Measurements from ENCODE around the gene ZC3H12C.

Gene ZC3H12C

DNA sequence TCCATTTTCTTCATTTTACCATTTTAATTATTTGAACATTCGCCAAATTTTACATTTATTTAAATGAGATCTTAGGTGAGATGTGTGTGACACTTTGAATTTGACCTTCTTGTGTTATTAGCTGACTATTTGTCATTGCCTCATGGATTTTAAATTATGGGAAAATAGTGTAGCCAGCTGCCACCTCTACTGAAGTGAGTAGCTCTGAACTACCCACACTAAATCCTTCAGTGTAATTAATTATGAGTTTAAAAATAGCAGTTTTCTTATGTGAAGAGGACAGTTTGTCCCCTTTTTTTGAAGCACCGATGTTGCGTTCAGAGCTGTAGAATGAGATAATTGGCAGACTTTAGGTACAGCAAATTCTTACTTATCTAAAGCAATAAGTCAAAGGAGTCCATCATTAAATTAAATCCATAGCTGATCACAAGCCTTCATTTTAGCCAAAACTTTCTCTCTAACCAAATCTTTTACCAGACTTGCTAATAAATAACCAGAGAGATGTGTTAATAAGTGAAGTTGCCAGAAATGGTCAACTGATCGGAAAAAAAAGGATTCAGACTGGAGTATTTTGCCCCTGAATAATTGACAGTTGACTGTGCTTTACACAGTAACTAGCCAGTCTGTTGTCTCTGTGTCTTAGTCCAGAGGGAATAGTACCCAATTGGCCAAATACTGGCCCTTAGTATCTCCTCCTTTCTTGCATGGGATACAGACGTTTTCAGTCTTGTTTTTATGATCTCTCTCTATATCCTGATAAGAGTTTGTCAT lies 75.0 kb downstream of the ZC3H12C start:
- H3K36me3 ChIP-seq (ENCODE audit: control insufficient read depth, insufficient read depth, low read length) = peaks cover 2% of the 10 kb centered on the region
- WGBS (ENCODE audit: extremely low coverage, insufficient coverage, low lambda C conversion rate) = no CpG with 5 or more reads among the region's 5 CpGs

DNA sequence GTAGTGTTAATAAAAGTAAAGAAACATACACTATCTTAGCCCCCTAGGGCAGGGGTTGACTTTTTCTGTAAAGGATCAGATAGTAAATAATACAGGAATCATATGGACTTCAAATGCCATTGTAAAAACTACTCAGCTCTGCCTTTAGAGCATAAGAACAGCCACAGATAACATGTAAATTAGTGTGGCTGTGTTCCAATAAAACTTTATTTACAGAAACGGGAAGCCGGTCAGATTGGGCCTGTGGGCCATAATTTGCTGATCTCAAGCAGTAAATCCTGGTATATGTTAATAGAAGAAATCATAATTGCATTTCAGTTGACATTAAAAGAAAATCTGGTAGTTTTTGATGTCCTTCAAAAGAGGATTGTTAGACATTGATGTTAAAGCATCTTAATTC lies 76.5 kb downstream of the ZC3H12C start:
- no CpG with 5 or more reads among the region's 2 CpGs for WGBS (ENCODE audit: extremely low coverage, insufficient coverage, low lambda C conversion rate)
- no peaks in the 10 kb centered on the region for H3K36me3 ChIP-seq (ENCODE audit: control insufficient read depth, insufficient read depth, low read length)

More for the DNA sequence above, 75.0 kb downstream of the ZC3H12C start:
- H3K4me2 ChIP-seq (ENCODE audit: low read length) = no peak overlapping the region
- no peak overlapping the region for H3K4me3 ChIP-seq (ENCODE audit: low read length)
- no peaks in the 10 kb centered on the region for H3K4me1 ChIP-seq (ENCODE audit: control insufficient read depth, low read depth, low read length)
- H3K79me1 ChIP-seq (ENCODE audit: low read length) = no peaks in the 10 kb centered on the region
- no peak overlapping the region for H2BK15ac ChIP-seq (replicated peaks; ENCODE audit: low read depth)
- no peak overlapping the region for H3K27ac ChIP-seq (ENCODE audit: low read depth, low read length)
- H3K56ac ChIP-seq (ENCODE audit: low read length) = no peak overlapping the region
- H3K9ac ChIP-seq (ENCODE audit: low read length) = no peak overlapping the region
- H4K5ac ChIP-seq (ENCODE audit: low read length) = no peak overlapping the region
- no peak overlapping the region for H2BK120ac ChIP-seq (ENCODE audit: low read depth, low read length)
- no peaks in the 10 kb centered on the region for H3K79me2 ChIP-seq (ENCODE audit: control insufficient read depth, insufficient read depth, low read length)
- no peak overlapping the region for H4K8ac ChIP-seq (ENCODE audit: low read depth, low read length)
- no peak overlapping the region for H3K4ac ChIP-seq (ENCODE audit: low read depth, low read length)
- no peak overlapping the region for H3K23ac ChIP-seq (ENCODE audit: low read length)
- no peak overlapping the region for H2AK5ac ChIP-seq (ENCODE audit: low read length)
- DNase-seq = no peak
- H3K27me3 ChIP-seq (ENCODE audit: insufficient read depth, low read length, poor library complexity) = no peaks in the 10 kb centered on the region
- no peak overlapping the region for H3K18ac ChIP-seq (ENCODE audit: low read length)
- H2BK5ac ChIP-seq (ENCODE audit: low read length) = no peak overlapping the region

DNA sequence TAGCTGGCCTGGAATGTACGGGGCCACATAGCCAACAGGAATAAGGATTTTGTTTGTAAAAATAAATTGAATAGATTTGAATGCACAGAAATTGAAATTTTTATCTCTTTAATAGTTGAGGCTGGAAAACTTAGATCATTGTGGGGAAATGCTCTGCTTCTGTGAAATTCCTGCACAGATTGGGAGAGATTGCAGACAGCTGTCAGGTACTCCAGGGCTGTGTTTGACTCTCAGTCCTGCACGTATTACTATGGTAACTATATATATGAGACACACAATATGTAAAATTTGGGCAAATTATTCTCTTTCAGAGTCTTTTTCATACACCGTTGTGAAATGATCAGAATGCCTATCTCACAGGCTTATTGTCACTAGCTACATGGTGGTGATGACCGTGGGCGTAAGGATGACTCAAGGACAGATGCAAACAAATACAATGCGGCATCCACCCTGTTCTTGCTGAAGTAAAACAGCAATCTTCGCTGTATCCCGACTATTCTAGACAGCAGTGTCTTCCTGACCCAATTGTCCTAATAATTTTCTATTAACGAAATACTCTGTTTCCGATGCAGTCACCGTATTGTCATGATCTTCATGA lies 79.4 kb downstream of the ZC3H12C start:
- Histone ChIP-seq H3K56ac (ENCODE audit: low read length) (no peak overlapping the region), H3K79me1 (ENCODE audit: low read length) (no peaks in the 10 kb centered on the region), H3K79me2 (ENCODE audit: control insufficient read depth, insufficient read depth, low read length) (no peaks in the 10 kb centered on the region), H3K4me2 (ENCODE audit: low read length) (no peak overlapping the region), H3K27me3 (ENCODE audit: insufficient read depth, low read length, poor library complexity) (no peaks in the 10 kb centered on the region), H4K8ac (ENCODE audit: low read depth, low read length) (no peak overlapping the region), H2BK5ac (ENCODE audit: low read length) (no peak overlapping the region), H2AK5ac (ENCODE audit: low read length) (no peak overlapping the region), H2BK120ac (ENCODE audit: low read depth, low read length) (no peak overlapping the region), H3K4me3 (ENCODE audit: low read length) (no peak overlapping the region), H3K18ac (ENCODE audit: low read length) (no peak overlapping the region), H3K4ac (ENCODE audit: low read depth, low read length) (no peak overlapping the region), H3K36me3 (ENCODE audit: control insufficient read depth, insufficient read depth, low read length) (no peaks in the 10 kb centered on the region), H3K4me1 (ENCODE audit: control insufficient read depth, low read depth, low read length) (no peaks in the 10 kb centered on the region), H4K5ac (ENCODE audit: low read length) (no peak overlapping the region), H2BK15ac (replicated peaks; ENCODE audit: low read depth) (no peak overlapping the region), H3K27ac (ENCODE audit: low read depth, low read length) (no peak overlapping the region), H3K23ac (ENCODE audit: low read length) (no peak overlapping the region), H3K9ac (ENCODE audit: low read length) (no peak overlapping the region)
- no peak for DNase-seq
- whole genome bisulfite sequencing (ENCODE audit: extremely low coverage, insufficient coverage, low lambda C conversion rate) = no CpG with 5 or more reads among the region's 11 CpGs

More for the DNA sequence above, 76.5 kb downstream of the ZC3H12C start:
- Histone ChIP-seq H4K5ac (ENCODE audit: low read length) (no peak overlapping the region), H3K9ac (ENCODE audit: low read length) (no peak overlapping the region), H3K27ac (ENCODE audit: low read depth, low read length) (no peak overlapping the region), H3K23ac (ENCODE audit: low read length) (no peak overlapping the region), H3K4me1 (ENCODE audit: control insufficient read depth, low read depth, low read length) (no peaks in the 10 kb centered on the region), H3K27me3 (ENCODE audit: insufficient read depth, low read length, poor library complexity) (no peaks in the 10 kb centered on the region), H3K4me2 (ENCODE audit: low read length) (no peak overlapping the region), H4K8ac (ENCODE audit: low read depth, low read length) (no peak overlapping the region), H2BK5ac (ENCODE audit: low read length) (no peak overlapping the region), H3K18ac (ENCODE audit: low read length) (no peak overlapping the region), H3K4me3 (ENCODE audit: low read length) (no peak overlapping the region), H3K4ac (ENCODE audit: low read depth, low read length) (no peak overlapping the region), H3K56ac (ENCODE audit: low read length) (no peak overlapping the region), H2BK120ac (ENCODE audit: low read depth, low read length) (no peak overlapping the region), H3K79me2 (ENCODE audit: control insufficient read depth, insufficient read depth, low read length) (no peaks in the 10 kb centered on the region), H2BK15ac (replicated peaks; ENCODE audit: low read depth) (no peak overlapping the region), H2AK5ac (ENCODE audit: low read length) (no peak overlapping the region), H3K79me1 (ENCODE audit: low read length) (no peaks in the 10 kb centered on the region)
- no peak for DNase-seq

DNA sequence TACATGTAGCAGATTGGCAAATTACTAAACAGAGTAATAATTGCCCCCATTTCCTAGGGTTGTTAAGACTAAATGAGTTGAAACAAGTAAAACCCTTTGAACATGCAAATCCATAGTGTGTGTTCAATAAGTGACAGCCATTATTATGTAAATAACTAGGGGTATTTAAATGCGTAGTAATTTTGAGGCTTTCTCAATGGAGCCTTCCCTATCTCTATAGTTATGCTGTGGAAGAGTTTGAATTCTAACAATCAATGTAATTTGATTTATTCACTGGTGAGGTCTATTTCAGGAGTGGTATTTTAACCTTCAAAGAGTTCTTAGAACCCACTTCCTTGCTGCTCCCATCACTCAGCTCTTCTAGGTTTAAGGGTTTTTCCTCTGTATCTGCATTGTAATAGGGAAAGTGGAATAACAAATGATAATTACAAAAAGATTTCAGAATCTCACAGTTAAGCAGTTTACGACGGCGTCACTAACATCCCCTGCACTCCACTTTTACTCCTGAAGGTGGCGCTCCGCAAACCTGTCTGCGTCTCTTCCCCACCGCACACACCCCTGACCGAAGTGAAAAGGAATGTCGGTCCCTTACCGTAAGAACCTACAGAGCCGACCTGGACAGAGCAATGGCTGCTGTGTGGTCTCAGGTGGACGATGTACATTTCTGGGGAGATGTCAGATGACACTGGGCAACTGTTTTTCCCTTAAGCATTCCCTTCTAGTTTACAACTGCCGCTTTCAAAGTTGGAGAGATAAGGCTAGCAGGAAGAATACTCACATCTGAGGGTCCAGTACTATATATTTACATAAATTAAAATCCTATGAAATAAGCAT lies 80.8 kb downstream of the ZC3H12C start:
- Histone ChIP-seq H3K56ac (ENCODE audit: low read length) (peak overlapping the region; percentile 9), H3K4me2 (ENCODE audit: low read length) (no peak overlapping the region), H4K5ac (ENCODE audit: low read length) (no peak overlapping the region), H3K4me3 (ENCODE audit: low read length) (no peak overlapping the region), H3K4me1 (ENCODE audit: control insufficient read depth, low read depth, low read length) (no peaks in the 10 kb centered on the region), H3K79me2 (ENCODE audit: control insufficient read depth, insufficient read depth, low read length) (no peaks in the 10 kb centered on the region), H3K18ac (ENCODE audit: low read length) (no peak overlapping the region), H3K79me1 (ENCODE audit: low read length) (no peaks in the 10 kb centered on the region), H2AK5ac (ENCODE audit: low read length) (no peak overlapping the region), H3K23ac (ENCODE audit: low read length) (no peak overlapping the region), H2BK5ac (ENCODE audit: low read length) (no peak overlapping the region), H4K8ac (ENCODE audit: low read depth, low read length) (no peak overlapping the region), H3K4ac (ENCODE audit: low read depth, low read length) (no peak overlapping the region), H3K27ac (ENCODE audit: low read depth, low read length) (no peak overlapping the region), H3K9ac (ENCODE audit: low read length) (peak overlapping the region; percentile 21), H2BK15ac (replicated peaks; ENCODE audit: low read depth) (no peak overlapping the region), H3K36me3 (ENCODE audit: control insufficient read depth, insufficient read depth, low read length) (no peaks in the 10 kb centered on the region), H2BK120ac (ENCODE audit: low read depth, low read length) (no peak overlapping the region), H3K27me3 (ENCODE audit: insufficient read depth, low read length, poor library complexity) (no peaks in the 10 kb centered on the region)
- peak; percentile 90 for DNase-seq
- WGBS (ENCODE audit: extremely low coverage, insufficient coverage, low lambda C conversion rate) = no CpG with 5 or more reads among the region's 14 CpGs

DNA sequence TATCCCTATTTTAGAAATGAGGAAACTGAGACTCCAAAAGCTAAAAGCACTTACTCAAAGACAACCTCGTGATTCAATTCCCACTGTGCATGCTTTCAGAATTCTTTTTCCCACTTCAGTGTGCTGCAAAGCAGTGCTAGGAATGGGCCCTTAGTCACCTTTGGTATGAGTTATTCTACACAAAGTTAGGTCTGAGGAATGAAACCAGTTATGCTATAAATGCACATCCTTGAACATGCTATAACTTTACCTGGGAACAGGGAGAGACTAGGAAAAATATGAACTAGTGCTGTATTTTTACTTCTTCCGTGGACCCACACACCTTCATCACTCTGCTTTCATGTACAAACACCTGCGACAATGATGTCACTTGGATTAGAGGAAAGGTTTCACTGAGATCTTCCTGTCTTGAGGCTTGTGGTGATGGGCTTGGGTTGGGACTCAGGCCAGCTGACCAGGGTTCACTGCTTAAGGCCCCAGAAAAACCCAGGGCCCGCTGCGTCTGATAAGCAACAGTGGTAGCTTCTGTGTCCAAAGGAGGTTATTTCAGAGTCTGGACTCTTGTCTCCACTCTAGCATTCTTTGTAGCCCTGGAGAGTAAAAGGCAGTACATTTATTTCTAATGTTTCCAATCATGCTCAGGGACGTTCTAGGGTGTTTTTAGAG lies 81.6 kb downstream of the ZC3H12C start:
- H4K5ac ChIP-seq (ENCODE audit: low read length) = no peak overlapping the region
- H2BK120ac ChIP-seq (ENCODE audit: low read depth, low read length) = no peak overlapping the region
- H3K4me2 ChIP-seq (ENCODE audit: low read length) = no peak overlapping the region
- no peak overlapping the region for H3K23ac ChIP-seq (ENCODE audit: low read length)
- H3K56ac ChIP-seq (ENCODE audit: low read length) = no peak overlapping the region
- H3K79me2 ChIP-seq (ENCODE audit: control insufficient read depth, insufficient read depth, low read length) = no peaks in the 10 kb centered on the region
- no peaks in the 10 kb centered on the region for H3K4me1 ChIP-seq (ENCODE audit: control insufficient read depth, low read depth, low read length)
- H3K4ac ChIP-seq (ENCODE audit: low read depth, low read length) = no peak overlapping the region
- H3K9ac ChIP-seq (ENCODE audit: low read length) = no peak overlapping the region
- H3K27me3 ChIP-seq (ENCODE audit: insufficient read depth, low read length, poor library complexity) = no peaks in the 10 kb centered on the region
- WGBS (ENCODE audit: extremely low coverage, insufficient coverage, low lambda C conversion rate) = no CpG with 5 or more reads among the region's 6 CpGs
- H2BK5ac ChIP-seq (ENCODE audit: low read length) = no peak overlapping the region
- DNase-seq = no peak
- no peaks in the 10 kb centered on the region for H3K36me3 ChIP-seq (ENCODE audit: control insufficient read depth, insufficient read depth, low read length)
- no peak overlapping the region for H4K8ac ChIP-seq (ENCODE audit: low read depth, low read length)
- H3K4me3 ChIP-seq (ENCODE audit: low read length) = no peak overlapping the region
- H3K18ac ChIP-seq (ENCODE audit: low read length) = no peak overlapping the region
- H2BK15ac ChIP-seq (replicated peaks; ENCODE audit: low read depth) = no peak overlapping the region
- no peak overlapping the region for H2AK5ac ChIP-seq (ENCODE audit: low read length)
- H3K79me1 ChIP-seq (ENCODE audit: low read length) = no peaks in the 10 kb centered on the region
- H3K27ac ChIP-seq (ENCODE audit: low read depth, low read length) = no peak overlapping the region
